HG03520 (cell line): ENCODE data around the gene KLHDC4.
"Not testable (repeated sequence)": the region's sequence is repeated elsewhere in the genome, so short reads cannot be mapped to it uniquely, and the experiment has no call there.

Source experiments
- ATAC-seq: cut with Tn5 transposase; IDR thresholded peaks from one replicate; pipeline ENCODE4 v1.9.1; 2021; ENCODE audit warnings: mild to moderate bottlenecking, moderate library complexity; ENCODE audit not compliant: unreplicated experiment

Gene KLHDC4

DNA sequence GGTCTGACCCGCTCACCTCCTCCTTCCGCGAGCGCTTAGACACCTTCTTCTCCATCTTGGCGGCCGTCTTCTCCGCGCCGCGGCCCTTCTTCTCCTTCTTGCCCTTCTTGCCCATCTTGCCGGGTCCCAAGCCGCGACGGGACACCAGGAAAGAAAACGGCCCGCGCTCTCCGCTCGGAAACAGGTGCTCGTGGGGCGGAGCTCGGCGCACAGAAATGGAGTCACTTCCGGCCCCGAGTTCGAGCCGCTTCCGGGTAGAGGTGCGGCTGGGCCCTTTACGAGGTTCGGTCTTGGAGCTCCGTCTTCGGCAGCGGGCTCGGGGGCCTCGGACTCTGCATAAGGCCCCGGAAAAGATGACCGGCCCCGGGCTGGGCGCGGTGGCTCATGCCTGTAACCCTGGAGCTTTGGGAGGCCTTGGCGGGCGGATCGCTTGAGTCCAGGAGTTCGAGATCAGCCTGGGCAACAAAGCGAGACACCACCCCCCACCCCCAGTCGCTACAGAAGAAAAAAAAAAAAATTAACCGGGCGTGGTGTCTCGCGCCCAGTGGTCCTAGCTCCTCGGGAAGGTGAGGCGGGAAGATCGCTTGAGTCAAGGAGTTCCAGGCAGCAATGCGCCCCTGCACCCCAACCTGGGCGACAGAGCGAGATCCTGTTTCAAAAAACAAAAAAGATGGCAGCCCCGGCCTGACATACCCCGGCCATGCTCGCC lies at the start of gene KLHDC4:
TSS of gene KLHDC4 (minus strand) at position 211 of the 709 bp plus-strand sequence. CDS start at position 115, 96 bp downstream.
- peak; percentile 67 for ATAC-seq

DNA sequence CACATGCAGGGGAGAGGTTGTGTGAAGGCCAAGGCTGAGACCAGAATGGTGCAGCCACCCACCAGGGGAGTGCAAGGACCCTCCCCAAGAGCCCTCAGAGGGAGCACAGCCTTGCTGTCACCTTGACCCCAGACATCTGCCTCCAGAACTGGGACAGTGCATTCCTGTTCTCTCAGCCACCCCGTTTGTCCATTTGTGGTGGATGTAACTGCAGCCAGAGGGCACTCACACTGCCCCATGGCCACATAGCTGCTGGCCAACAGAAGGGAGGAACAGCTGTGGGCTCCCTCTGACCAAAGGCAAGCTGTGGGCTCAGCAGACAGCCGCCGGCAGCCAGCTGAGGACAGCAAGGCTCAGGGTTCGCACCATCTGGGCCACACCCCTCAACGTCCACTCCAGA lies 49.8 kb upstream of the KLHDC4 start:
- ATAC-seq, result no peak

DNA sequence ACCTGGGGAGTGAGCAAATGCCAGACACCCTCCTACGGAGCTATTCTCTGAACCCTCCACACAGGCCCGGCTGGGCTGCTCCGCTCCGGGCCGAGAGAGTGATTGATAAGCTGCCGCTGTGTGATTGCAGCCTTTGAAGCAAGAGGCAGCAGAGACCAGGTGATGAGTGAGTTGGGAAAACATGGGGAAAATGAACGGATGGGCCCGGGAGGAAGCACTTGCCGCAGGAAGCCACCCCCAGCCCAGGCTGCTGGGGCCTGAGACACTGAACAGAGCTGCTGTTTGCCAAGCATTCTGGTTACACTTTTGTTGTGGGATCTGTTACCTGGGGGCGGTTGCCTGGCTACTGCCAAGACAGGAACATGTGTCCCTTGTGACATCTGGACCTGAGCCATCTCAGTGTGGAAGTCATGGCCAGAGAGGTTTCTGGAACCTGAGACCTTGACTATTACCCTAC lies 46.4 kb upstream of the KLHDC4 start:
- ATAC-seq, result no peak

DNA sequence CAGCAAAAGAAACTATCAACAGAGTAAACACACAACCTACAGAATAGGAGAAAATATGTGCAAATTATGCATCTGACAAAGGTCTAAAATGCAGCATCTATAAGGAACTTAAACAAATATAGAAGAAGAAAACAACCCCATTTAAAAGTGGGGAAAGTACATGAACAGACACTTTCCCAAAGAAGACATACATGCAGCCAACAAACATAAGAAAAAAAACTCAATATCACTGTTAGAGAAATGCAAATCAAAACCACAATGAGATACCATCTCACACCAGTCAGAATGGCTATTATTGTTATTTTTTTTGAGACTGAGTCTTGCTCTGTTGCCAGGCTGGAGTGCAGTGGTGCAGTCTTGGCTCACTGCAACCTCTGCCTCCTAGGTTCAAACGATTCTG lies 45.7 kb upstream of the KLHDC4 start:
- ATAC-seq, result not testable (repeated sequence)

DNA sequence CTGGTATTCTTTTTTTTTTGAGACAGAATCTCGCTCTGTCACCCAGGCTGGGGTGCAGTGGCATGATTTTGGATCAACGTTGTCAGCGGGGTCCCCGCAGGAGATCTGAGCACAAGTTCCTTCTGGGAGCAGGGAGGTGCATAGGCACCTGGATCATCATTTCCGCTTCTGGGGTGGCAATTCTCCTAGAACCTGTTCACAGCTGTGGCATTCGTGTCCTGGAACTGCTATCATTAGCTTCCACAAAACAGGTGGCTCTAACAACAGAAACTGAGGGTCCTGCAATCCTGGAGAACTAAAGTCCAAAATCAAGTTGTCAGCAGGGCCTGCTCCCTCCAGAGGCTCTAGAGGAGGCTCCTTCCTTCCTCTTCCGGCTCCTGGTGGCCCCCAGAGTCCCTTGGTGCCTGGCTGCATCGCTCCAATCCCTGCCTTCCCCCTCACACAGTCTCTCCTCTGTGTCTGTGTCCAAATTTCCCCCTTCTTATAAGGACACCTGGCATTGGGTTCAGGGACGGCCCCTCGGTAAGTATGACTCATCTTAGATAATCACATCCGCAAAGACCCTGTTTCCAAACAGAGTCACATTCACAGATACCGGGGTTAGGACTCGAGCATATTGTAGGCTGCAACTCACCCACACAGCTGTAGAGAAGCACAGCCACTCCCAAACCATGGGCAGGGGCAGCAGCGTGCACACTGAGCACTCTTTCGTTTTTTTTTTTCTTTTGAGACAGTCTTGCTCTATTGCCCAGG lies 43.5 kb upstream of the KLHDC4 start:
- peak; percentile 46 for ATAC-seq

DNA sequence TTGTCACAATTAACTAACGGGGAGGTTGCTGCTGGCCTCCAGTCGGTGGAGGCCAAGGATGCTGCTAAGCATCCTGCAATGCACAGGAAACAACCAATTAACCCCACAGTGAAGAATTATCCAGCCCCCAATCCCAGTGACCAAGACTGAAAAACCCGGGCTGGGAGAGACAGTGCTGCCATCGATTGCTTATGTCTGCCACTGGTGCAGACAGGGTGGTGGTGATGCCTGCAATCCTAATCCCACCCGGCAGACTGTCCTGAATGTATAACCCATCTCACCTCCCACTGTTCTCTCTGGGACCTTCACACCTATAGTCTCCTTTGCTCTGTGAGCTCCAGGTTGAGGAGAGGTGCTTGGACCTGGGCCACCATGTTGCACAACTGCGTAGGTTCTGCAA lies 42.3 kb upstream of the KLHDC4 start:
- no peak for ATAC-seq

DNA sequence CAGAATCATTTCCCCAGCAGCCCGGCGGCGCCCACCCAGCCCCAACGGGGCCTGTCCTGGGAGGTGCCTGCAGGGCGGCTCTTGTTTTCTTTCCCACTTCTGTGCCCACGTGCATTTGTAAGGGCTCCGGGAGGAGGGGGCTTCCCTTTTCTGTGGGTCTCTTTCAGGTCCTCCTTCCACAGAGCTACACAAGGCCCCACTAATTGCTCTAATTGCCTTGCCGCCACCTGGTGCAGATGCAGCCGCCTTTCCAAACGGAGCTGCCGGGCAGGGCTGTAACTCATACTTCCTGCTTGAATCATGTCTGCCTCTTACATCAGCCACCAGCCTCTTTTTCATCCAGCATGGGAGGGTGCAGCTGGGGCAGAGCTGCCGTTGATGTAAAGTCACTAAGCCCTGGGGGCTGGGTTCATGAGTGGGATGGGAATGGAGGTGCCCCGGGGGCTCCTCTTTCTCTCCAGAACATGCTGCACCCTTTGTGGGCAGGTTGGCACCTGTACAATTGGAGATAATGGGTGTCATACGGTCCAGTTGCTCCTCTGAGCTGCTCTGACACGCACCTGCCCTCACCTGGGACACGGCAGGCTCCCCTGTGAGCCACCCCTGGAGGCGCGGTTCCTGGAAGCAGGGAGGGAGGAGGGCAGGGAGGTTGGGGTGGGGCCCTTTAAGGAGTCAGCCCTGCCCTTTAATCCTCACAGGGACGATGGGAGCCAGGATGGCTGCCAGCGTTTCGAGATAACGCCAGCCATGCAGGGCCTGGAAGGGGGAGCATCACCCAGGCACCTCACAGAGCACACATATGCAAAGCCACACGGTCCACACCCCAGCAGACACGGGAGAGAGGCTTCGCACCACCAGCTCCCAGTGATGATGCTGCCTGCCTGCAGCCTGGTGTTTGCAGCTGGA lies 41.1 kb upstream of the KLHDC4 start:
- ATAC-seq, result no peak

DNA sequence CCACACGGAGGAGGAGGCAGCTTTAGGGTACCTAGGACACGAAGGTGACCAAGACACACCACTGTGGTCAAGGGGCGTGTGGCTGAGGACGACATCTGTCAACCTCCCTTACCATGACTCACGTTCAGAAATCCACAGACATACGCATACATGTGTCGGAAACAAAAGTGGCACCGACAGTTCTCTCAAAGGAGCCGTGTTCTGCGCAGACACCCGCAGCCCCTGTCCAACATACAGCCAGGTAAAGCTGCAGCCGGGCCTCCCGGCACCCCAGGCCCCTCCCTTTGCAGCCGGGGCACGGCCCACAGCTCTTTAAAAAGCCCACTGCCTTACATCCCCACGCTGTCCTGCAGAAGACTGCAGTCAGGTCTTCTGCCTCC lies 40.5 kb upstream of the KLHDC4 start:
- no peak for ATAC-seq

DNA sequence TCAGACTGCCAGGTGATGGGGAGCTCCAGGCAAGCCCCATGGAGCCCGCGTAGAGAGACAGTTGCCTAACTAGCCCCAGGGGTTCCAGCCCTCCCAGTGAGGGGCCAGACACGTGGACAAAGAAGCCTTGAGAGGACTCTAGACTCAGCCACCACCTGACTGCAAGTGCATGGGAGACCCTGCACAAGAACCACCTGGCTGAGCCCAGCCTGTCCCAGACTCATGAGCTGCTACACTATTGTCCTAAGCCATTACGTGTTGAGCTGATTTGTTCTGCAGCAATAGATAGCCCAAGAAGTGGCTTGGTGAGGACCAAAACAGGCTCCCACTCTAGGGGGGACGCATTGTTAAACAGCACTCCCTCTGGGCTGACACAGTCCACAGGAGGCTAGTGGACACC lies 37.6 kb upstream of the KLHDC4 start:
- no peak for ATAC-seq

DNA sequence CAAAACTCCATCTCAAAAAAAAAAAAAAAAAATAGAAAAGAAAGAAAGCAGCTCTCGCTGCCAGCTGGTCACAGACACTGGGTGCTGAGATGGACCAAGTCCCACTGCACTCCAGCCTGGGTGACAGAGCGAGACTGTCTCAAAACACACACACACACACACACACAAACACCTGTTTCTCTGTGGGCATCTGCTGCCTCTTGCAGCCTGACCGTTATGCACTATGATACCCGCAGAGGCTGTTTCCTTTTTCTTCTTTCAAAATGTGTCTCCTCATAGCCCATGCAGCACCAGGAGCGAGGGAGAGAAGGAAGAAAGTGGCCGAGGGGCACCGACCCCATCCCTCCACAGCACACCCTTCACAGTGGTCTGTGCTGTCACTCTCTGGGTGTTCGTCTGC lies 36.9 kb upstream of the KLHDC4 start:
- no peak for ATAC-seq

DNA sequence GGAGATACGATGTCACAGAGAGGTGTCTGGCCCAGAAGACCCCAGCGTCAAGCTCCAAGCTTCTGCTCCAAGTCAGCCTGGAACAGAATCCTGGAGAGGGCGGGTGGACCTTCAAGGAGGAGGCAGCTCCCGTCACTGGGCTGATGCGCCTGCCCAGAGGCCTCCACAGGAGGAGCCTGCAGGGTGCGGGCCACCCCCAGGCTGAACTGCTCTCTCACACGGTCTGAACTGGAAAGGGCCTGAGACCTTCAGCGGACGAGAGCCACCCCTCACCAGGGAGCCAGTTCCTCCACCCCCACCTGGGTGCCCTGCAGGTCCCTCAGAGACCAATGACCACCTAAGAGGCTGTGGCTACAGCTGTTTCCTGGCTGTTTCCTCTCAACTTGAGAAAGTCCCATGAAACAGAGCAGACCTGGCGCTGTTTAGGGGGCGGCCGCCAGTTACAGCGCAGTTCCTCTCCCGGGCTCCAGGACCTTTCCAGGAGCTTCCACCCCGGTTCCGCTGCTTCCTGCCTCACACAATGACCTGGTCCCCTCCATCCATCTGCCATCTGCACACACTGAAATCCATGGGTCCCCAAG lies 36.0 kb upstream of the KLHDC4 start:
- no peak for ATAC-seq

DNA sequence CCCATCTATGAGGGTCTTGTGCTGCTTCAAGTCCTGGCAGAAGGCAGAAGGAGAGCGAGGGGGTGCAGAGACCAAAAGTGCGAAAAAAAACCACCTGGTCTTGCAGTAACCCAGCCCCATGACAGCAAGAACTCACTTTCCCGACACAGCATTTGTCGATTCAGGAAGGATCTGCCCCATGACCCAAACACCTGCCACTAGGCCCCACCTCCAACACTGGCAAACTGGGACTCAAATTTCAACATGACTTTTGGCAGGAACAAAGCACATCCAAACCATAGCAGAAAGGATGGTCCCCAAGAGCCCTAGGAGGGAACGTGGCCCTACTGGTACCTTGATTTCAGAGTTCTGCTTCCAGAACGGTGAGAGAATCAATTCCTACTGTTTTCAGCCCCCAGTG lies 34.7 kb upstream of the KLHDC4 start:
- no peak for ATAC-seq

DNA sequence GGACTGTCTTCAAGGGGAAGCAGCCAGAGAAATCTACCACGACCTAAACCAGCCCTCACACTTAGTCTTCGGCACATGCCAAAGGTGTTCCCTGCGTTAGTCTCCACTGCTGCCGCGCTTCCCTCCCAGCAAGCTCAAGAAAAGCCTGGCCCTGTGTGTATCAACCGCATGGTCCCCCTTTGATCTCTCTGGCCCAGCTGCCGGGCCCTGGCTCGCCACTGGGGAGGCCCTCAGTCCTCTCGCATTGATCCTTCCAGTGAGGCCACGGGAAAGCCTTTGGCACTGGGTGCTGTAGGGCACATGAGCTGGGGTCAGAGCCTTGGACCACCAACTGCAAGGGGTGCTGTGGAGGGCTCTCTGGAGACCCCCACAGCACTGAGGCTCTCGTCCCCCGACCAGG lies 29.6 kb upstream of the KLHDC4 start:
- ATAC-seq, result no peak

DNA sequence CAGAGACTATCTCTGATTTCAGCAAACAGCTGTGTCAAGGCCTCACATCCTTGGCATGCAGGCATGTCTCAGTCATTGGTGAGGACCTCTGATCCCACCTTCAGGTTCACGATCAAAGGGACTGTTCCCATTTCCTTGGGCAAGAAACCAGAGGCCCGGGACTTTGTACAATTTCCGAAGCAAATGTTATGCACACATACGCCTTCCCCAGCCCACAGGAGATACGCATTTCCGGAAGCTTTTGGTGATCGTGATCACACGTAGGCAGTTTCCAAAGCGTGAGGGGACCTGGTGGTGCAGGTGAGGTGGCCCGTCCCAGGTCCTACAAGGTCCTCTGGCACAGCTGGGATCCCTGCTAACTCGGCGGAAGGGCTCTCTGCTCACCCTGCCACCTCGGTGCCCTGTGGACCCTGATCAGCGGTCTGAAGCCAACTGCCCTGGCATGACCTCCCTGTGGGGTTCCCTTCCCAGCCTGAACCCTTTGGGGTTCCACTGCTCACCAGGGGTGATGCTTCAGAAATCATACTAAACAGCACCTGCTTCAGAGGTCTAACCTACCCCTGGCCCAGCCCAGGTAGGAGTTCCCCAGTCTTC lies 28.8 kb upstream of the KLHDC4 start:
- no peak for ATAC-seq

DNA sequence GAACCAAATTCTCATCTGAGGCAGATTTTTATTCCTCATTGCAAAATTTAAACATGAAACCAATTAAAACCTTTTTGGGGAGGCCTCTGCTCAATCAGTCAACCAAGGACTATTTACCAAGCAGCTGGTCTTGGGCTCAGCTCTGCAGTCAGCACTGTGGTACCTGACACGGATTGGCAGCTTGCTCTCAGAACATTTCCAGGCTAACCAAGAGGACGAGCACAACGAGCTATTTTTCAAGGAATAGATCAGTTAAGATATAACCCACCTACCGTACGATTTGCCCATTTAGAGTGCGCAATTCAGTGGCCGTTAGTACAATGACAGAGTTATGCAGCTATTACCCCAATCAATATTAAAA lies 26.4 kb upstream of the KLHDC4 start:
- ATAC-seq, result no peak

DNA sequence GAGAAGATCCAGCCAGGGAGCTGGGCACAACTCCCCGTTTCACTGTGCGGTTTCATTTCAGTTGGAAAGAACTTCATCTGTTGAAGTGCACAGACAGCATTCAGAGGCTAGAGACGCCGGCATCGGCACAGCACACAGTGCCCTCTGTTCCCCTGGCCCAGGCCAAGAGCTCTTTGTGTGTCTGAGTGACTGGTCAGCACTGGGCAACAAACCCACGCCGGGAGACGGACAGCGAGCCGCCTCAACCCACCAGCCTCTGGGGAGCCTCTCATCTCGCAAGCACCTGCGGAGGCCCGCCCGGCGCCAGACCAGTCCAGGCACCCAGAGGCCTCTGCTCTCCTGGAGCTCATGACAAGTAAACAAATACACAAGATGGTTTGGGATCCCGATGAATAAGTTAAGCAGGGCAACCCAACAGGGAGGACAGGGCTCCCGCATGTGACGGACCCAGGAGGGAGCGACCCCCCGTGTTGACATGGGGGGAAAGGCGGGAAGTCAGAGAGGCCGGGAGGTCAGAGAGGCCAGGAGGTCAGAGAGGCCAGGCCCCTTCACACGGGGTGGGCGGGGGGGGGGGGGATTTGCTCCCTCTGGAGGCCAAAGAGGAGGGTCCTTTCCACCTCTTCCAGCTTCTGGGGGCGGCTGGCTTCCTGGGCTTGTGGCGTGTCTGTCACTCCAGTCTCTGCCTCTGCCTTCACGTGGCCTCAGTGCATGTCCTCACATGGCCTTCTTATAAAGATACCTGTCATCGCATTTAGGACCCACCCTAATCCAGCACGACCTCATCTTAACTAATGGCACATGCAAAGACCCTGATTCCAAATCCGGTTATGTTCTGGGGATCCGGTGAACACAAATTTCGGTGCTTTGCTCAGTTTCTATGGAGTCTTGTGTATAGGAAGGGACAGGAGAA lies 25.8 kb upstream of the KLHDC4 start:
- no peak for ATAC-seq

DNA sequence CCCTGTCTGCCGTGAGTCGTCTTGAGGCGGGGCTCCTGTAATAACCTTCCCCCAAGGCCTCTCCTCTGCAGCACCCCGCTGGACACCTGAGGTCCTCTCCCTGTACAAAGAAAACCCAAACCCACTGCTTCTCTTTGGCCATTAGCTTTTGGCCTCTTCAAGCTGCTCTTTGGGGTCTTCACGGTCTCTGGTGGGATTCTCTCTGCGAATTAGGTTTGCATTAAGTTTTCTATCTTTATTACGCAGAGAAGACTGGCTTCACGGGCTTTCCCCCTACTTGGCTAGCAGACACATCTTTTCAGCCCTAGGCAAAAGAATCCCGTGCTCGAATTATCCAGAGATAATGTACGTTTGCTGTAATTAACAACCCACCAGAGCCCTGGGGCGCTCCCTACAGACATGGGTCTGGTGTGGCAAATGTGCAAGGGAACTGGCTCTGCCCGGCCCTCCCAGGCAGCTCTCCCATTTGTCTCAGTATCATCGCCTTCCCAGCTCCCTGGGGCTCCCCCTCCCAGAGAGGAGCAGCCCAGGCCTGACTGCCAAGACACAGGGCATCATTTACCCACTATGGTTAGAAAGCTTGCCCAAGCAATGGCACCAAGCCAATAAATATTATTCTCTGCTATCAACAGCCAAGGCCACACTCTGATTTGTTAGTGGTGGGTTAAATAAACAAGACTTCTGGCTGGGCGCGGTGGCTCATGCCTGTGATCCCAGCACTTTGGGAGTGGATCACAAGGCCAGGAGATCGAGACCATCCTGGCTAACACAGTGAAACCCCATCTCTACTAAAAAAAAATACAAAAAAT lies 24.7 kb upstream of the KLHDC4 start:
- no peak for ATAC-seq

DNA sequence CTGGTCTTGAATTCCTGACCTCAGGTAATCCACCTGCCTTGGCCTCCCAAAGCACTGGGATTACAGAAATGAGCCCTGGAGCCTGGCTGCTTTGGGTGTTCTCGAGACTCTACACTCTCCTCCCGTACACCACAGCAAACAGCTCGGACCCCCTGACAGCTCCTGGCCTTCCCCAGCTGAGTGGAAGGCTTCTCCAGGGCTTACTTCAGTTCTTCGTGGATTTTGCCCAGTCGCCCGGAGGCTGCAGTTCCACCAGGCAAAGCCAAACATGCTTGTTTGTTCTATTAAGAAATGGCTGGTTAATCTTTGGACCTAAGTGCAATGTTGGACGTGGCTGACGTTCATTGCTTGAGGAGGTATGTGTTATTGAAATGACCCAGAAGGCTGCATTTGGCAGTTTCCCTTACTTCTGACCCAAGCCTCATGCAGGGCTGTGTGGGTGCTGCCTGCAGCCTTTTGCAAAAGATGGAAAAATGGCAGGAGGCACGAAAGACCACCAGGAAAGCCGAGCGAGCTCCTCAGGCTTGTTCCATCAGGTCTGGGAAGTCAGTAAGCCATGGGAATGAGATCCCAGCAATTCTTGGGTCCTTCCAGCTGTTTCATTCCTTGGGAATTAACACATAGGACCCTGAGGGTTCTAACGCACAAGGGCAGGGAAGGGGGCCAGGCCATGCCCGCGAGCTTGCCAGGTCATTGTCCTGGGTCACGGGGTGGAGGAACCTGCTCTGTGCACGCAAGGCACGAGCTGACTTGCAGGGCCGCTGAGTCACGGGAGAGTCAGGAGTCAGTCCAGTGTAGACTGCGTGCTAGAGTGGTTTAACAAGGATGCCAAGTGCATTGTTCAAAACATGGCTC lies 23.9 kb upstream of the KLHDC4 start:
- ATAC-seq, result no peak
